NCI-H446 treated with DMSO at 0.1 percent for 48 hours (cell line): ENCODE data around the gene PMVK.

ENCODE experiments used
- DNase-seq: peaks from one replicate; lab custom pipeline; 2025; lab: John Stamatoyannopoulos, UW

Gene PMVK

GRCh38 chr1:154945962-154946850 is 9.7 kb upstream of the PMVK start:
- no peak for DNase-seq

GRCh38 chr1:154945160-154945961 is 8.8 kb upstream of the PMVK start:
- no peak for DNase-seq

GRCh38 chr1:154944401-154945159 is 8.1 kb upstream of the PMVK start:
- no peak for DNase-seq

- DNase-seq, result no peak
Observed at GRCh38 chr1:154943649-154944400, 7.3 kb upstream of the PMVK start.

GRCh38 chr1:154941333-154942013 is 5.0 kb upstream of the PMVK start:
- no peak for DNase-seq

- DNase-seq, result no peak
Observed at GRCh38 chr1:154940651-154941194, 4.2 kb upstream of the PMVK start.

GRCh38 chr1:154940213-154940560 is 3.7 kb upstream of the PMVK start:
- DNase-seq, result no peak

GRCh38 chr1:154938604-154939399 is 2.3 kb upstream of the PMVK start:
- no peak for DNase-seq

GRCh38 chr1:154937988-154938386 is 1.5 kb upstream of the PMVK start:
- no peak for DNase-seq

- peak; percentile 92 for DNase-seq
Observed at GRCh38 chr1:154937085-154937987, 817 bp upstream of the PMVK start.

- no peak for DNase-seq
Observed at GRCh38 chr1:154935749-154936554, 567 bp downstream of the PMVK start.

- DNase-seq, result no peak
Observed at GRCh38 chr1:154934358-154934948, 2.1 kb downstream of the PMVK start.

GRCh38 chr1:154931940-154932487 is 4.5 kb downstream of the PMVK start:
- no peak for DNase-seq

- no peak for DNase-seq
Observed at GRCh38 chr1:154926201-154926600, 10.3 kb downstream of the PMVK start.

GRCh38 chr1:154925335-154926170 is 11.0 kb downstream of the PMVK start:
- no peak for DNase-seq

- no peak for DNase-seq
Observed at GRCh38 chr1:154923695-154924094, 12.8 kb downstream of the PMVK start.
